PC-9 (cell line): Measurements from ENCODE around the gene MYOZ2. TPM values are rescaled to one million over a fixed set of nuclear protein-coding genes. Genes with fewer than 3 reads are reported as not detected.

Experiments used
- BruUV-seq: library from RNA; stranded (reverse); fragments of 400-500 nt; replicated peaks from 2 replicates; lab custom pipeline; 2021; lab: Mats Ljungman, UMichigan
- CTCF ChIA-PET: fragments of 300-600 bp; sonication (Branson Sonifier 250); formaldehyde crosslinking; loops from one replicate; lab custom pipeline; 2022; ENCODE audit warnings: antibody characterized with exemption; lab: Charles Lee
- POLR2A ChIA-PET: fragments of 300-600 bp; sonication (Branson Sonifier 250); formaldehyde crosslinking; loops from one replicate; lab custom pipeline; 2022; ENCODE audit warnings: antibody characterized with exemption; ENCODE audit not compliant: unreplicated experiment; lab: Charles Lee
- DNase-seq, 2 experiments: peaks; one replicate each; pipeline versions ENCODE4 v3.0.0 to v3.0.0-alpha.2; 2015 to 2022; ENCODE audit warnings: mixed read lengths in 1 of 2
- H2AFZ ChIP-seq: fragments of 200-600 bp; sonication (generic); 2 replicates; pipeline ENCODE4 v1.8.1; 2017; ENCODE audit warnings: antibody characterized with exemption
- H3F3A ChIP-seq: fragments of 200-600 bp; sonication (generic); 2 replicates; pipeline ENCODE4 v1.8.1; 2017; ENCODE audit warnings: antibody characterized with exemption, mild to moderate bottlenecking, low read depth; ENCODE audit not compliant: insufficient read depth
- H3K27ac ChIP-seq: fragments of 200-600 bp; sonication (generic); 2 replicates; pipeline ENCODE4 v1.6.1; 2016; ENCODE audit warnings: mixed run types
- H3K27me3 ChIP-seq: fragments of 200-600 bp; sonication (generic); 2 replicates; pipeline ENCODE4 v1.6.1; 2016; ENCODE audit warnings: low read depth, mixed run types; ENCODE audit not compliant: insufficient read depth
- H3K36me3 ChIP-seq: fragments of 200-600 bp; sonication (generic); 2 replicates; pipeline ENCODE4 v1.6.1; 2016; ENCODE audit warnings: low read depth, mixed run types
- H3K4me1 ChIP-seq: fragments of 200-600 bp; sonication (generic); replicated peaks from 2 replicates; pipeline ENCODE4 v1.6.1; 2016; ENCODE audit warnings: mixed run types; ENCODE audit not compliant: insufficient read depth
- H3K4me2 ChIP-seq: fragments of 200-600 bp; sonication (generic); 2 replicates; pipeline ENCODE4 v1.6.1; 2017; ENCODE audit warnings: mixed run types
- H3K4me3 ChIP-seq: fragments of 200-600 bp; sonication (generic); 2 replicates; pipeline ENCODE4 v1.6.1; 2016; ENCODE audit warnings: mixed run types
- H3K79me2 ChIP-seq: fragments of 200-600 bp; sonication (generic); 2 replicates; pipeline ENCODE4 v1.6.1; 2017; ENCODE audit warnings: low read depth, mixed run types
- H3K9me2 ChIP-seq: fragments of 200-600 bp; sonication (generic); 2 replicates; pipeline ENCODE4 v1.8.1; 2017; ENCODE audit warnings: mild to moderate bottlenecking; ENCODE audit not compliant: insufficient read depth
- H3K9me3 ChIP-seq: fragments of 200-600 bp; sonication (generic); 2 replicates; pipeline ENCODE4 v1.8.1; 2016; ENCODE audit warnings: low read depth; ENCODE audit not compliant: insufficient read depth
- H4K20me1 ChIP-seq: fragments of 200-600 bp; sonication (generic); 2 replicates; pipeline ENCODE4 v1.8.1; 2017; ENCODE audit not compliant: insufficient read depth
- EZH2 ChIP-seq: fragments of 200-600 bp; sonication (generic); IDR thresholded peaks from 2 replicates; pipeline ENCODE4 v1.8.0; 2017; ENCODE audit warnings: antibody characterized with exemption, low read depth
- intact Hi-C: fragments of 100-400 bp; cut with micrococcal nuclease; formaldehyde crosslinking; loops from one replicate; pipeline ENCODE4 v1.10.0; 2022; ENCODE audit not compliant: unreplicated experiment
- total RNA-seq: library from RNA; stranded (reverse); gene quantifications from 2 replicates; pipeline ENCODE4 v1.2.3, GENCODE V29; 2021
- TF ChIP-seq, protein P1 (sequence below): fragments of 200-600 bp; sonication (generic); conservative IDR thresholded peaks from 2 replicates; pipeline ENCODE4 v1.6.1; 2017; ENCODE audit warnings: mixed run types, antibody characterized with exemption, mild to moderate bottlenecking, moderate library complexity

The MYOZ2 gene
- total RNA-seq, 1 experiment from 2014 or later: not detected

DNA sequence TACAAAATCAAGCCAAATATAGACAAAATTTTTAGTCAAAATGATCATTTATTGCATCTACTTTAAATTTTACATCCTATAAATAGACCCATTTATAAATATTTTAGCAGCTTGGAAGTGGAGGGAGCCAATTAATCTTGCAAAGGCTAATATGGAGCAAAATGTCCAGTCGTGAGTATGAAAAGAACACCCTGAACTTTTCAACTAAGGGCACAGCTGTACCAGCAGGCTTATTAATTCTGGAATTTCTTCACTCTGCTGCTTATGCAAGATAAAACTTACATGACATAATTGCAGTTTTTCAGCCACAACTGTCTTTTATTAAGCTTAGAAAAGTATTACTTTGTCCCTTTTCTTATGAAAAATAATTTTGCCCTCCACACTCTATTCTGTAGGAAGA lies 54.0 kb downstream of the MYOZ2 start:
- Histone ChIP-seq H2AFZ (no peak overlapping the region), H3K27me3 (no peaks in the 10 kb centered on the region), H3K9me2 (no peaks in the 10 kb centered on the region), H3K9me3 (no peaks in the 10 kb centered on the region), H3F3A (no peaks in the 10 kb centered on the region), H4K20me1 (no peaks in the 10 kb centered on the region), H3K4me3 (no peak overlapping the region), H3K4me1 (no peaks in the 10 kb centered on the region), H3K27ac (no peak overlapping the region), H3K4me2 (no peak overlapping the region), H3K79me2 (no peaks in the 10 kb centered on the region), H3K36me3 (no peaks in the 10 kb centered on the region)
- no peak for DNase-seq
- intact Hi-C loops: no loop called here
- TF ChIP-seq, protein P1, sequence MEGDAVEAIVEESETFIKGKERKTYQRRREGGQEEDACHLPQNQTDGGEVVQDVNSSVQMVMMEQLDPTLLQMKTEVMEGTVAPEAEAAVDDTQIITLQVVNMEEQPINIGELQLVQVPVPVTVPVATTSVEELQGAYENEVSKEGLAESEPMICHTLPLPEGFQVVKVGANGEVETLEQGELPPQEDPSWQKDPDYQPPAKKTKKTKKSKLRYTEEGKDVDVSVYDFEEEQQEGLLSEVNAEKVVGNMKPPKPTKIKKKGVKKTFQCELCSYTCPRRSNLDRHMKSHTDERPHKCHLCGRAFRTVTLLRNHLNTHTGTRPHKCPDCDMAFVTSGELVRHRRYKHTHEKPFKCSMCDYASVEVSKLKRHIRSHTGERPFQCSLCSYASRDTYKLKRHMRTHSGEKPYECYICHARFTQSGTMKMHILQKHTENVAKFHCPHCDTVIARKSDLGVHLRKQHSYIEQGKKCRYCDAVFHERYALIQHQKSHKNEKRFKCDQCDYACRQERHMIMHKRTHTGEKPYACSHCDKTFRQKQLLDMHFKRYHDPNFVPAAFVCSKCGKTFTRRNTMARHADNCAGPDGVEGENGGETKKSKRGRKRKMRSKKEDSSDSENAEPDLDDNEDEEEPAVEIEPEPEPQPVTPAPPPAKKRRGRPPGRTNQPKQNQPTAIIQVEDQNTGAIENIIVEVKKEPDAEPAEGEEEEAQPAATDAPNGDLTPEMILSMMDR: no peak
- TF ChIP-seq EZH2: no peak
- BruUV-seq: no TSS peak
- ChIA-PET CTCF (no interaction called here), POLR2A (no interaction called here)

DNA sequence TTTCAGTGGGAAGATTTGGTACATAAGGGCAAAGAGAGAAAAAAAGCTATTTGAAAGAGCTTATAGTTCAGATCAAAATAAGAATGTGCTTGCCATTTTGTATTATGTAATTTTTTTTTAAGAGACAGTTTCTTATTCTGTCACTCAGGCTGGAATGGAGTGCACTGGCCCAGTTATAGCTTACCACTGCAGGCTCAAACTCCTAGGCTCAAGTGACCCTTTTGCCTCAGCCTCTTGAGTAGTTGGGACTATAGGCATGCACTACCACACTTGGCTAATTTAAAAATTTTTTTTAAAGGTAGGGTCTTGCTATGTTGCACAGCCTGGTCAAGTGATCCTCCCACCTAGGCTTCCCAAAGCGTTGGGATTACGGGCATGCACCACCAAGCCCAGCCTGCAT lies 54.7 kb downstream of the MYOZ2 start:
- H3K4me3 ChIP-seq: no peak overlapping the region
- no peaks in the 10 kb centered on the region for H3K36me3 ChIP-seq
- intact Hi-C loops: no loop called here
- H3K4me1 ChIP-seq: no peaks in the 10 kb centered on the region
- no peak overlapping the region for H3K27ac ChIP-seq
- H3K9me2 ChIP-seq: no peaks in the 10 kb centered on the region
- no peaks in the 10 kb centered on the region for H4K20me1 ChIP-seq
- no peak for DNase-seq
- no peaks in the 10 kb centered on the region for H3F3A ChIP-seq
- CTCF ChIA-PET: no interaction called here
- no peaks in the 10 kb centered on the region for H3K79me2 ChIP-seq
- no peak overlapping the region for H3K4me2 ChIP-seq
- no peaks in the 10 kb centered on the region for H3K27me3 ChIP-seq
- BruUV-seq: no TSS peak
- POLR2A ChIA-PET: no interaction called here
- TF ChIP-seq EZH2: no peak
- TF ChIP-seq, protein P1: no peak
- no peaks in the 10 kb centered on the region for H3K9me3 ChIP-seq
- H2AFZ ChIP-seq: no peak overlapping the region

DNA sequence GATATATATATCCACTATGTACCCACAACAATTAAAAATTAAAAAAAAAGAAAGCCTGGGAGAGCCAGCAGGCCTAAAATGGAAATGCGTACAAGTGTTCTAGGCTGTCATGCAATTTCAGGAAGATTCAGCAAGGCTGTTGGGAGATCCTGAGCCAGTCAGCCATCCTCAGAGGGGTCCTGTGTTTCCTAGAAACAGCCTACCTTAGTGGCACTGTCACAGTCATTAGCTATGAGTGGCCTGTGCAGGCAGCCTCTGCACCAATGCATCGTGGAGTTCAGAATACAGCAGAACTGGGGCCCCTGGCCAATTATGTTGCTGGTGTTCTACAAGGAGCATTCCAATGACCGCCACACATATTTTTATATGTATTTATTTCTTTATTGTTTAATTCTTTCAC lies 55.9 kb downstream of the MYOZ2 start:
- Histone ChIP-seq H3K27ac (no peak overlapping the region), H3K9me3 (no peaks in the 10 kb centered on the region; the same call in 1 of the 2 replicates), H4K20me1 (no peaks in the 10 kb centered on the region), H3K79me2 (no peaks in the 10 kb centered on the region), H3K4me1 (no peaks in the 10 kb centered on the region), H3K36me3 (no peaks in the 10 kb centered on the region), H3K4me3 (no peak overlapping the region), H3K9me2 (no peaks in the 10 kb centered on the region), H3K4me2 (no peak overlapping the region), H2AFZ (no peak overlapping the region), H3K27me3 (no peaks in the 10 kb centered on the region), H3F3A (no peaks in the 10 kb centered on the region)
- POLR2A ChIA-PET: no interaction called here
- TF ChIP-seq, protein P1: no peak
- no peak for TF ChIP-seq EZH2
- BruUV-seq: no TSS peak
- intact Hi-C loops: no loop called here
- DNase-seq: no peak
- CTCF ChIA-PET: no interaction called here
